Endothelial cell of umbilical vein (primary cell): ENCODE results near the gene TBC1D9. TPM values are rescaled to one million over a fixed set of nuclear protein-coding genes. Genes with fewer than 3 reads are reported as not detected.

Source experiments
- BruUV-seq: library from RNA; stranded (reverse); fragments of 400-500 nt; replicated peaks from 2 replicates; lab custom pipeline; 2021; lab: Mats Ljungman, UMichigan
- CTCF ChIA-PET: fragments of 300-600, 350-600 bp; sonication (Branson Sonifier 250); formaldehyde crosslinking; loops from one replicate; lab custom pipeline; 2021; ENCODE audit warnings: antibody characterized with exemption, inconsistent platforms; lab: Charles Lee
- POLR2A ChIA-PET: fragments of 300-600, 350-600 bp; sonication (Branson Sonifier 250); formaldehyde crosslinking; loops from one replicate; lab custom pipeline; 2021; ENCODE audit warnings: antibody characterized with exemption, inconsistent platforms; lab: Charles Lee
- DNase-seq: peaks from one replicate; pipeline ENCODE4 v3.0.0-alpha.2; 2011; ENCODE audit warnings: low read depth, low spot score
- FAIRE-seq: peaks from 2 replicates; lab custom pipeline; 2011; peaks lifted over from hg19 to GRCh38; lab: Jason Lieb, UNC
- H2AFZ ChIP-seq: 2 replicates; pipeline ENCODE4 v1.6.0; 2012; ENCODE audit warnings: low read depth, low read length, control low read depth, inconsistent platforms
- H3K27ac ChIP-seq: 2 replicates; pipeline ENCODE4 v1.5.1; 2011; ENCODE audit warnings: low read depth, mild to moderate bottlenecking, control low read depth, low read length, moderate library complexity; ENCODE audit not compliant: insufficient read depth
- H3K27me3 ChIP-seq, 2 experiments: 2 replicates each; pipeline versions ENCODE4 v1.6.0 to v1.6.1; 2011; ENCODE audit warnings: low read length in 2 of 2, mixed read lengths in 1 of 2; ENCODE audit not compliant: control insufficient read depth in 2 of 2, insufficient read depth in 2 of 2
- H3K36me3 ChIP-seq, 2 experiments: 2 replicates in 1 of 2; 3 replicates in 1 of 2; pipeline ENCODE4 v1.5.1; 2011; ENCODE audit warnings: low read length in 2 of 2, mild to moderate bottlenecking in 1 of 2, moderate library complexity in 1 of 2; ENCODE audit not compliant: control insufficient read depth in 2 of 2, insufficient read depth in 2 of 2; ENCODE audit errors: extremely low read depth in 1 of 2
- H3K4me1 ChIP-seq: 3 replicates; pipeline ENCODE4 v1.5.1; 2011; ENCODE audit warnings: mild to moderate bottlenecking, low read length; ENCODE audit not compliant: control insufficient read depth, insufficient read depth; ENCODE audit errors: extremely low read depth
- H3K4me2 ChIP-seq: 2 replicates; pipeline ENCODE4 v1.6.1; 2011; ENCODE audit warnings: low read length, control low read depth, mixed read lengths; ENCODE audit not compliant: insufficient read depth
- H3K4me3 ChIP-seq, 3 experiments: fragments of 200-600 bp in 1 of 3; sonication (generic), shearing (Covaris generic) in 1 of 3; replicated peaks in 1 of 3; 2 replicates each; pipeline ENCODE4 v1.5.1; 2011 to 2016; ENCODE audit warnings: control low read depth in 3 of 3, low read length in 3 of 3, mild to moderate bottlenecking in 2 of 3, inconsistent platforms in 1 of 3, low read depth in 1 of 3, moderate library complexity in 1 of 3; ENCODE audit not compliant: insufficient read depth in 1 of 3
- H3K79me2 ChIP-seq: 2 replicates; pipeline ENCODE4 v1.6.0; 2012; ENCODE audit warnings: low read length, inconsistent platforms; ENCODE audit not compliant: control insufficient read depth, insufficient read depth
- H3K9ac ChIP-seq: replicated peaks from 2 replicates; pipeline ENCODE3; 2011; ENCODE audit warnings: low read length, control low read depth; ENCODE audit not compliant: insufficient read depth; ENCODE audit errors: extremely low read depth
- H3K9me1 ChIP-seq: replicated peaks from 3 replicates; pipeline ENCODE4 v1.6.0; 2011; ENCODE audit warnings: mild to moderate bottlenecking, low read length; ENCODE audit not compliant: control insufficient read depth, insufficient read depth; ENCODE audit errors: extremely low read depth
- H3K9me3 ChIP-seq: replicated peaks from 2 replicates; pipeline ENCODE4 v1.5.1; 2012; ENCODE audit warnings: low read length, inconsistent platforms; ENCODE audit not compliant: control insufficient read depth, insufficient read depth
- H4K20me1 ChIP-seq: replicated peaks from 2 replicates; pipeline ENCODE3; 2011; ENCODE audit warnings: mild to moderate bottlenecking, low read length; ENCODE audit not compliant: control insufficient read depth, insufficient read depth; ENCODE audit errors: extremely low read depth
- EZH2 ChIP-seq: IDR thresholded peaks from 2 replicates; pipeline ENCODE4 v1.6.1; 2012; ENCODE audit warnings: borderline replicate concordance, low read depth, mild to moderate bottlenecking, moderate library complexity, low read length, inconsistent platforms; ENCODE audit not compliant: severe bottlenecking
- FOS ChIP-seq: IDR thresholded peaks from 2 replicates; pipeline ENCODE4 v1.6.1; 2011; ENCODE audit warnings: mild to moderate bottlenecking, low read length, moderate library complexity, borderline replicate concordance; ENCODE audit not compliant: insufficient read depth
- GATA2 ChIP-seq: IDR thresholded peaks from 2 replicates; pipeline ENCODE4 v1.7.0; 2011; ENCODE audit warnings: low read depth, mild to moderate bottlenecking, moderate library complexity, mixed read lengths, low read length; ENCODE audit not compliant: insufficient read length, insufficient read depth
- JUN ChIP-seq: IDR thresholded peaks from 2 replicates; pipeline ENCODE4 v1.6.1; 2011; ENCODE audit warnings: borderline replicate concordance, low read depth; ENCODE audit not compliant: insufficient read length, insufficient read depth
- MYC ChIP-seq: IDR thresholded peaks from one replicate; pipeline ENCODE4 v1.6.1; 2011; ENCODE audit warnings: mild to moderate bottlenecking, low read depth, low read length
- POLR2A ChIP-seq: IDR thresholded peaks from 2 replicates; pipeline ENCODE4 v1.6.1; 2012; ENCODE audit warnings: low read depth, mild to moderate bottlenecking, control low read depth, low read length
- POLR2AphosphoS5 ChIP-seq: IDR thresholded peaks from 2 replicates; pipeline ENCODE4 v1.6.1; 2012; ENCODE audit warnings: low read depth, mild to moderate bottlenecking, control low read depth, low read length, moderate library complexity; ENCODE audit not compliant: insufficient read depth
- dilution Hi-C: fragments of 300-500 bp; cut with MboI; formaldehyde crosslinking; loops from one replicate; pipeline ENCODE4 v1.15.0; 2019; ENCODE audit warnings: low sequenced_read_pairs; ENCODE audit not compliant: extremely low pct_ligation_motif_present
- intact Hi-C: fragments of 100-400 bp; cut with micrococcal nuclease; formaldehyde crosslinking; loops from one replicate; pipeline ENCODE4 v1.10.0; 2022
- polyA plus RNA-seq, 4 experiments: library from polyadenylated mRNA; depleted of rRNA in 3 of 4; stranded (reverse) in 3 of 4; unstranded in 1 of 4; fragments of >200 nt; gene quantifications; 2 replicates each; pipeline versions ENCODE4 v1.2.1 to v1.2.3, GENCODE V29; 2011 to 2012; ENCODE audit warnings: missing spikeins in 1 of 4
- total RNA-seq: library from RNA; stranded (reverse); gene quantifications from 2 replicates; pipeline ENCODE4 v1.2.3, GENCODE V29; 2021
- TF ChIP-seq, protein P1 (sequence below), 2 donors: IDR thresholded peaks; 1 replicate in 1 of 2; 2 replicates in 1 of 2; pipeline ENCODE4 v1.5.1; 2011; ENCODE audit warnings: low read length in 2 of 2, mild to moderate bottlenecking in 2 of 2, moderate library complexity in 2 of 2, control low read depth in 1 of 2, inconsistent platforms in 1 of 2, low read depth in 1 of 2; ENCODE audit not compliant: insufficient read depth in 1 of 2; ENCODE audit errors: extremely low read depth in 1 of 2
- TF ChIP-seq, protein P2 (sequence below): IDR thresholded peaks from 2 replicates; pipeline ENCODE4 v1.6.1; 2011; ENCODE audit not compliant: insufficient read depth, insufficient read length

The TBC1D9 gene
- total and polyA plus RNA-seq, 2 donors (not counting 3 experiments of a cell fraction or from before 2014, with no cell fraction given), result 21.7 to 45.3 TPM

DNA sequence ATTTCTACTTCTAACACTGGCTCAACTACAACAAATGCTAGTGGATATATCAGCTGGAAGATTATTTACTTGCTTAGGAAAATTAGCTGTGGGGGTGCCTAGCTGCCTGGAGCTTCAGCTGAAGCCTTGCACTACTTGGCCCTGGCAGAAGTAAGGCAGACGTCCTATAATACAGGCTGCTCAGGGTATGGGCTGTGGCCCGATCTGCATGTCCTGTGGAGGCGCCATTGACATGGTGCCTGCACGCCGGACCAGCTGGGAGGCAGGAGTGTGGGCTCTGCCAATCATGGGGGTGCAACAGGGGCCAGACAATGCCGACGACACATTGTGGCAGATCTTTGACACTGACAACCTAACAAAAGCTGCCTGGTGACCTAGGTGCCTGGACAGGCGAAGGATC, 155.8 kb downstream of the TBC1D9 start:
- DNase-seq, result no peak
- Histone ChIP-seq H2AFZ (no peak overlapping the region), H3K9ac (no peak overlapping the region), H3K9me3 (no peaks in the 10 kb centered on the region), H3K79me2 (no peaks in the 10 kb centered on the region), H3K4me2 (no peak overlapping the region), H3K27me3 (peaks cover 12 to 31% of the 10 kb centered on the region in 2 experiments), H3K9me1 (no peaks in the 10 kb centered on the region), H3K4me1 (no peaks in the 10 kb centered on the region), H4K20me1 (no peaks in the 10 kb centered on the region), H3K36me3 (no peaks in the 10 kb centered on the region), H3K27ac (no peak overlapping the region), H3K4me3 (no peak overlapping the region)
- intact Hi-C loops, result no loop called here
- no TSS peak for BruUV-seq
- TF ChIP-seq JUN, result no peak
- TF ChIP-seq, protein P1, sequence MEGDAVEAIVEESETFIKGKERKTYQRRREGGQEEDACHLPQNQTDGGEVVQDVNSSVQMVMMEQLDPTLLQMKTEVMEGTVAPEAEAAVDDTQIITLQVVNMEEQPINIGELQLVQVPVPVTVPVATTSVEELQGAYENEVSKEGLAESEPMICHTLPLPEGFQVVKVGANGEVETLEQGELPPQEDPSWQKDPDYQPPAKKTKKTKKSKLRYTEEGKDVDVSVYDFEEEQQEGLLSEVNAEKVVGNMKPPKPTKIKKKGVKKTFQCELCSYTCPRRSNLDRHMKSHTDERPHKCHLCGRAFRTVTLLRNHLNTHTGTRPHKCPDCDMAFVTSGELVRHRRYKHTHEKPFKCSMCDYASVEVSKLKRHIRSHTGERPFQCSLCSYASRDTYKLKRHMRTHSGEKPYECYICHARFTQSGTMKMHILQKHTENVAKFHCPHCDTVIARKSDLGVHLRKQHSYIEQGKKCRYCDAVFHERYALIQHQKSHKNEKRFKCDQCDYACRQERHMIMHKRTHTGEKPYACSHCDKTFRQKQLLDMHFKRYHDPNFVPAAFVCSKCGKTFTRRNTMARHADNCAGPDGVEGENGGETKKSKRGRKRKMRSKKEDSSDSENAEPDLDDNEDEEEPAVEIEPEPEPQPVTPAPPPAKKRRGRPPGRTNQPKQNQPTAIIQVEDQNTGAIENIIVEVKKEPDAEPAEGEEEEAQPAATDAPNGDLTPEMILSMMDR (IDR thresholded peaks at IDR 0.05; ENCODE audit: extremely low read depth in 1 of 2, insufficient read depth in 1 of 2, low read depth in 1 of 2, low read length in 2 of 2), result no peak
- no peak for TF ChIP-seq GATA2
- TF ChIP-seq MYC, result no peak
- TF ChIP-seq, protein P2, sequence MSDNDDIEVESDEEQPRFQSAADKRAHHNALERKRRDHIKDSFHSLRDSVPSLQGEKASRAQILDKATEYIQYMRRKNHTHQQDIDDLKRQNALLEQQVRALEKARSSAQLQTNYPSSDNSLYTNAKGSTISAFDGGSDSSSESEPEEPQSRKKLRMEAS, result no peak
- no peak for TF ChIP-seq FOS
- TF ChIP-seq POLR2A, result no peak
- no peak for TF ChIP-seq POLR2AphosphoS5
- no peak for TF ChIP-seq EZH2
- no peak for FAIRE-seq
- ChIA-PET POLR2A (no interaction called here), CTCF (interaction anchor here (1.7 to 4.0 kb wide), 3 partner anchors 9 to 251 kb away, joined by 6 to 25 read pairs (median 6); no protein-coding TSS in a partner anchor)
- dilution Hi-C loops, result no loop called here
